ENCODE measurements around the gene ACADSB.

Gene ACADSB

GRCh38 chr10:123008355-123009104 lies at the start of gene ACADSB, which contains the start of gene IKZF5:
Gene ACADSB (plus strand): TSS chr10:123009006. CDS start chr10:123009030, 24 bp downstream.
Gene IKZF5 (minus strand): TSS chr10:123008795. CDS start chr10:122998625, 10,170 bp downstream.
- peak; percentile 94 for DNase-seq (ENCODE audit: low read depth)
- peak within 1 kb of the TSS; percentile 93 for H3K4me3 ChIP-seq (ENCODE audit: low read length)
- TF ChIP-seq CTCF (conservative IDR thresholded peaks at IDR 0.05; ENCODE audit: low read depth, low read length): no peak

GRCh38 chr10:122962405-122962804 lies 46.4 kb upstream of the ACADSB start:
- TF ChIP-seq CTCF (conservative IDR thresholded peaks at IDR 0.05; ENCODE audit: low read depth, low read length): no peak
- no peak for DNase-seq (ENCODE audit: low read depth)
- no peak overlapping the region for H3K4me3 ChIP-seq (ENCODE audit: low read length)

GRCh38 chr10:122966879-122967278 lies 41.9 kb upstream of the ACADSB start:
- no peak overlapping the region for H3K4me3 ChIP-seq (ENCODE audit: low read length)
- TF ChIP-seq CTCF (conservative IDR thresholded peaks at IDR 0.05; ENCODE audit: low read depth, low read length): no peak
- DNase-seq (ENCODE audit: low read depth): no peak

- no peak for TF ChIP-seq CTCF (conservative IDR thresholded peaks at IDR 0.05; ENCODE audit: low read depth, low read length)
- H3K4me3 ChIP-seq (ENCODE audit: low read length): no peak overlapping the region
- DNase-seq (ENCODE audit: low read depth): no peak
Observed at GRCh38 chr10:122968698-122969097, 40.1 kb upstream of the ACADSB start.

GRCh38 chr10:122974023-122974422 lies 34.8 kb upstream of the ACADSB start:
- DNase-seq (ENCODE audit: low read depth): peak; percentile 46
- no peak overlapping the region for H3K4me3 ChIP-seq (ENCODE audit: low read length)
- TF ChIP-seq CTCF (conservative IDR thresholded peaks at IDR 0.05; ENCODE audit: low read depth, low read length): no peak

- H3K4me3 ChIP-seq (ENCODE audit: low read length): no peak overlapping the region
Observed at GRCh38 chr10:122974543-122975064, 34.2 kb upstream of the ACADSB start.

More at GRCh38 chr10:122974543-122975064, 34.2 kb upstream of the ACADSB start:
- no peak for TF ChIP-seq CTCF (conservative IDR thresholded peaks at IDR 0.05; ENCODE audit: low read depth, low read length)
- no peak for DNase-seq (ENCODE audit: low read depth)
